Thoracic aorta (tissue), 2 donors: ENCODE measurements around the gene TCF4. TPM values are rescaled to one million over a fixed set of nuclear protein-coding genes. Genes with fewer than 3 reads are reported as not detected.

Experiments used
- ATAC-seq: fragments of 150-250 bp; one replicate; pipeline ENCODE4 v1.8.0; 2017; ENCODE audit warnings: low read depth; ENCODE audit not compliant: insufficient number of reproducible peaks, low FRiP score
- DNase-seq: peaks from one replicate; pipeline ENCODE4 v3.0.0-alpha.2; 2020; ENCODE audit warnings: low spot score
- H3K27ac ChIP-seq, 2 donors: fragments of 200-600 bp; sonication (generic); 1 replicate in 1 of 2; 2 replicates in 1 of 2; pipeline ENCODE4 v1.5.1; 2016; ENCODE audit warnings: mild to moderate bottlenecking in 2 of 2, moderate library complexity in 2 of 2
- H3K27me3 ChIP-seq: fragments of 200-600 bp; sonication (generic); replicated peaks from 2 replicates; pipeline ENCODE4 v1.6.0; 2016; ENCODE audit warnings: mild to moderate bottlenecking; ENCODE audit not compliant: insufficient read depth
- H3K36me3 ChIP-seq: fragments of 200-600 bp; sonication (generic); one replicate; pipeline ENCODE4 v1.5.1; 2016
- H3K4me1 ChIP-seq, 2 donors: fragments of 200-600 bp; sonication (generic); 1 replicate in 1 of 2; 2 replicates in 1 of 2; pipeline versions ENCODE4 v1.5.1 to v1.6.0; 2016; ENCODE audit warnings: low read depth in 2 of 2, mild to moderate bottlenecking in 1 of 2; ENCODE audit not compliant: control insufficient read depth in 1 of 2
- H3K4me3 ChIP-seq: fragments of 200-600 bp; sonication (generic); 2 replicates; pipeline ENCODE4 v1.5.1; 2016; ENCODE audit warnings: mild to moderate bottlenecking
- H3K9me3 ChIP-seq: fragments of 200-600 bp; sonication (generic); 2 replicates; pipeline ENCODE4 v1.5.1; 2016
- total RNA-seq, 2 donors: library from RNA; depleted of rRNA; stranded (reverse); fragments of >200 nt; gene quantifications; one replicate each; pipeline versions ENCODE4 v1.1.0 to v1.2.3, GENCODE V29; 2016
- TF ChIP-seq, protein P1 (sequence below): fragments of 200-600 bp; sonication (generic); IDR thresholded peaks from one replicate; pipeline ENCODE4 v1.5.1; 2019; ENCODE audit warnings: antibody characterized with exemption

TCF4 gene
- total RNA-seq, 2 donors from 2014 or later, result 178 to 267 TPM

DNA sequence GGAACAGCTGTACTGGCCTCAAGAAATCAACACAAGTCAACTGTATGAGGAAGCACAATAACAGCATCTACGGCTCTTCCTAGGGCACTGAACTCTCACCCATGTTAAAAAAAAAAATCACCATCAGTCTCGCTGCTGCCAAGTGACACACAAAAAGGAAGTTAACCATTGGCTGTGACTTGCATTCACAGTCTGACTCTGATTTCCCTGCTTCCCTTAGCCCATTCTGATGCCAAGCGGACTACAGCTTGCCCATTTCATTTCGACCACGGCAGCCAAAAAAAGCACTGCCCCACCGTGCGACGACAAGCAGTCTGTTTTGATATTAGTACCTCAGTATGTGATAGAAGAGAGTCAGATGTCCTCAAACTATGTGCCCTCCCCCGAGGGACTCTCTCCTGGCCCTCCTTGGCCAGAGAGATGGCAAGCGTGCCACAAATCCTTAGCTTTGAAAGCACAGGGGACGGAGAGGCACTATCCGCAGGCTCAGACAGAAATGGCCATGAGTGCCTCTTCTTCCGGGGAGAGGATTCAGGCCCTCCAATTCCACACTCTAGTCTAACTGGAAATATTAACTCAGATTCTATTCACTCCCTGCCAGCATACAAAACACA is 250.0 kb downstream of the TCF4 start:
- Histone ChIP-seq H3K27me3 (no peaks in the 10 kb centered on the region), H3K9me3 (no peaks in the 10 kb centered on the region), H3K4me1 (peaks cover 2 to 23% of the 10 kb centered on the region in 2 donors), H3K4me3 (peak overlapping the region; percentile 57), H3K27ac (peak overlapping the region; percentile 71 to 75), H3K36me3 (no peaks in the 10 kb centered on the region)
- TF ChIP-seq, protein P1, sequence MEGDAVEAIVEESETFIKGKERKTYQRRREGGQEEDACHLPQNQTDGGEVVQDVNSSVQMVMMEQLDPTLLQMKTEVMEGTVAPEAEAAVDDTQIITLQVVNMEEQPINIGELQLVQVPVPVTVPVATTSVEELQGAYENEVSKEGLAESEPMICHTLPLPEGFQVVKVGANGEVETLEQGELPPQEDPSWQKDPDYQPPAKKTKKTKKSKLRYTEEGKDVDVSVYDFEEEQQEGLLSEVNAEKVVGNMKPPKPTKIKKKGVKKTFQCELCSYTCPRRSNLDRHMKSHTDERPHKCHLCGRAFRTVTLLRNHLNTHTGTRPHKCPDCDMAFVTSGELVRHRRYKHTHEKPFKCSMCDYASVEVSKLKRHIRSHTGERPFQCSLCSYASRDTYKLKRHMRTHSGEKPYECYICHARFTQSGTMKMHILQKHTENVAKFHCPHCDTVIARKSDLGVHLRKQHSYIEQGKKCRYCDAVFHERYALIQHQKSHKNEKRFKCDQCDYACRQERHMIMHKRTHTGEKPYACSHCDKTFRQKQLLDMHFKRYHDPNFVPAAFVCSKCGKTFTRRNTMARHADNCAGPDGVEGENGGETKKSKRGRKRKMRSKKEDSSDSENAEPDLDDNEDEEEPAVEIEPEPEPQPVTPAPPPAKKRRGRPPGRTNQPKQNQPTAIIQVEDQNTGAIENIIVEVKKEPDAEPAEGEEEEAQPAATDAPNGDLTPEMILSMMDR, result no peak
- DNase-seq, result no peak
- peak; percentile 83 for ATAC-seq

DNA sequence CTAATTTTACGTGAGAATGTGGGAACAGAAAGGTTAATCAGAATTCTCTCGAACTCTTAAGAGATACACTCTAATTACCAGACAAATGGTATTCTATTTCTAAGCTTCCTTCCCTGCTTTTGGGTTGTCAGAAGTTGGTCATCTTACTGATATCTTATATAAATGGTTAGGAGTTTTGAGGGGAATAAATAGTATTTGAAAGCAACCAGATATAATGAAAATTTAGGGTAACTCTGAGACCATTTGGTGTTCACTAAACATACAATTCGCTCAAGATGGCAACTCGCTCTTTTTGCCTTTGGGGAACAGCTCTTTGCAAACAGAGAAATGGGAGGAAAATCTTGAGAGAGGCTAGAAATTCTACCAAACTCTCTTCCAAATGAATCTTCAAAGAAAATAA is 250.9 kb downstream of the TCF4 start:
- peak overlapping the region in 1 of 2 donors; percentile 71 for H3K27ac ChIP-seq
- no peak for ATAC-seq
- no peaks in the 10 kb centered on the region for H3K36me3 ChIP-seq
- DNase-seq, result no peak
- H3K27me3 ChIP-seq, result no peaks in the 10 kb centered on the region
- no peak overlapping the region for H3K4me3 ChIP-seq
- no peaks in the 10 kb centered on the region for H3K9me3 ChIP-seq
- TF ChIP-seq, protein P1, result no peak
- peaks cover 2 to 31% of the 10 kb centered on the region in 2 donors for H3K4me1 ChIP-seq

DNA sequence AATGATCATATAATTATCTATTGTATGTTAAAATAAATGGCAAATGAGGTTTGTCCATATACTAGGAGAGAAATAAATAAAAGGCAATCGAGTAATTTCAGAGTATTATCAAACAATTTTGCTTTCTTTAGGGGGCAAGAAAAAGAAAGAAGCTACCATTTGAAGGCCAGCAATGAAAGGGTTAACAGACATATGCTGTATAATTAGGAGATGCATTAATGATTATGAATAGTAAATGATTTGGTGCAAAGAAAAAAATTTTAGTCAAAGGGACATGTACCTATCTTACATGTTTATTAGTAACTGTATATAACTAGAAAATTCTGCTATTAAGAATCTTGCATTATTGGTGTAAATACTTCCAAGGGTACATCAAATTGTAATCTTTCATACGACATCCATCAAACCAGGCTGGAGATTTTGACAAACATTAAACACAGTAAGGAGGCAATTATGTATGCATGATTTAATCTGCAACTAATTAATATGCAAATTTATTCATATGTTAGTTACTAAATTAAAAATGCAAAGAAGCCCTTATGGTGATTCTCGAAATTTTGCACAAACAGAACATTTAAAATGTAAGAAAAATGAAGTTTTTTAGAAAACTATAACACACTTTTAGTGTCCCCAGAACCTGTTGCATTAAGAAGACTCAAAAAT is 251.4 kb downstream of the TCF4 start:
- H3K4me3 ChIP-seq, result no peak overlapping the region
- H3K27ac ChIP-seq, result peak overlapping the region in 1 of 2 donors; percentile 71
- peaks cover 2 to 31% of the 10 kb centered on the region in 2 donors for H3K4me1 ChIP-seq
- no peak for DNase-seq
- H3K27me3 ChIP-seq, result no peaks in the 10 kb centered on the region
- TF ChIP-seq, protein P1, result no peak
- no peak for ATAC-seq
- no peaks in the 10 kb centered on the region for H3K36me3 ChIP-seq
- H3K9me3 ChIP-seq, result no peaks in the 10 kb centered on the region

DNA sequence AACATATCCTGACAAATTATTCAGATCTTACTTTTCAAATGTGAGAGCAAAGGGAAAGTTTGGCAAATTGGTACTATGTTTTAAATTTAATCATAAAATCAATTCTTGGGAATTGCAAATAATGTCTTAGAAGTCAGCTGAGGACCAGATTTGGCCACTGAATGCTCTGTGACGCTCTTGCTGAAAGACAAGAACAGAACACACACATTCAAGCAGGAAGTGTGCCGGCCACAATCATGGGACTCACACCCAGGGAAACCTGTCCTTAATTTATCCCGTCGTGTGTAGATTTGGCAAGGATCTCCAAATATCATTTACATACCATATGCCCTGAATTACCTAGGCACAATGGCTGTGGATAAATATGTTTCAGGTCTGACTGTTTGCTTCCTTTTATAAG is 253.1 kb downstream of the TCF4 start:
- TF ChIP-seq, protein P1, result no peak
- H3K27me3 ChIP-seq, result no peaks in the 10 kb centered on the region
- DNase-seq, result no peak
- no peak for ATAC-seq
- H3K9me3 ChIP-seq, result no peaks in the 10 kb centered on the region
- no peak overlapping the region for H3K4me3 ChIP-seq
- H3K36me3 ChIP-seq, result no peaks in the 10 kb centered on the region
- peaks cover 2 to 31% of the 10 kb centered on the region in 2 donors for H3K4me1 ChIP-seq
- H3K27ac ChIP-seq, result no peak overlapping the region

DNA sequence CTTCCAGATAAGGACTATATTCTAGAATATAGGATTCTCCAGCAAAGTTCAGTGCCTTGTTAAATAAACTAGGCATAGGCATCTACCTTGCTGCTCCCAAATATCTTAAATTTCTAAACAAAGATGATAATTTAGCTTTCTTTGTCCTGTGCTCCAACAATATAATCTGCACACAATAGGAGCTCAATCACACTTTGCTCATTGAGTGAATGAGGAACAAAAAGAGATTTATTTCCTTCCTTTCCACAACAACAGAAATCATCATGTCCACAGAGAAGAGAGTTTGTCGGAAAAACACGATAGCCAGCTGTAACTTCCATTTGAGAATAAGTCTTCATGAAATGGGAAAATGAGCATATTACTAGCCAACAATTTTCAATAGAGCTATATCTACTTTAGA is 256.7 kb downstream of the TCF4 start:
- Histone ChIP-seq H3K4me3 (no peak overlapping the region), H3K9me3 (no peaks in the 10 kb centered on the region), H3K27ac (no peak overlapping the region), H3K27me3 (no peaks in the 10 kb centered on the region), H3K36me3 (no peaks in the 10 kb centered on the region), H3K4me1 (peaks cover 0 to 37% of the 10 kb centered on the region in 2 donors)
- DNase-seq (no peak), ATAC-seq (no peak)
- TF ChIP-seq, protein P1, result no peak
